K562 (cell line): ENCODE results near the gene FAM83B. TPM values are rescaled to one million over a fixed set of nuclear protein-coding genes. Genes with fewer than 3 reads are reported as not detected.

Source experiments
- GTF2F1 ChIP-seq: IDR thresholded peaks from 2 replicates; pipeline ENCODE4 v1.6.1; 2011; ENCODE audit warnings: low read depth, low read length, improper control_type of control experiment
- HNRNPK ChIP-seq: fragments of 200-400 bp; formaldehyde crosslinking; IDR thresholded peaks from one replicate; pipeline ENCODE4 v1.6.1; 2018; ENCODE audit warnings: mild to moderate bottlenecking, low read depth, low read length; ENCODE audit not compliant: poor library complexity, severe bottlenecking
- KHSRP ChIP-seq: fragments of 450-650 bp; IDR thresholded peaks from 2 replicates; pipeline ENCODE4 v1.6.1; 2017
- SUPT5H ChIP-seq: fragments of 450-650 bp; IDR thresholded peaks from 2 replicates; pipeline ENCODE4 v1.6.1; 2016
- TBP ChIP-seq: optimal IDR thresholded peaks from 2 replicates; pipeline ENCODE3; 2011; ENCODE audit warnings: low read depth, low read length, improper control_type of control experiment
- ZNF583 ChIP-seq: fragments of 250-450 bp; sonication (Bioruptor Pico); IDR thresholded peaks from 2 replicates; pipeline ENCODE4 v1.4.0; 2020
- polyA plus RNA-seq, 8 experiments: library from polyadenylated mRNA; depleted of rRNA in 4 of 8; stranded (reverse) in 5 of 8; unstranded in 3 of 8; fragments of >200 nt; fragmentation: Nextera tagmentation in 2 of 8; fragmentation: Illumina TruSeq in 1 of 8; extraction: Ambion mirVana in 2 of 8; extraction: Trizol in 1 of 8; gene quantifications; 2 replicates each; pipeline versions ENCODE4 v1.2.1 to v1.2.3, GENCODE V29; 2011 to 2014; ENCODE audit warnings: inconsistent platforms in 1 of 8, missing spikeins in 1 of 8
- total RNA-seq, 7 experiments: library from RNA; depleted of rRNA in 6 of 7; stranded (reverse); fragments of >200 nt in 6 of 7; fragmentation: Illumina TruSeq in 2 of 7; extraction: Trizol in 2 of 7; gene quantifications; 2 replicates each; pipeline versions ENCODE4 v1.2.1 to v1.2.3, GENCODE V29; 2011 to 2021; ENCODE audit warnings: low replicate concordance in 1 of 7
- TF ChIP-seq, protein P1 (sequence below), 2 experiments: fragments of 450-650 bp; formaldehyde crosslinking in 1 of 2; IDR thresholded peaks; 2 replicates each; pipeline versions ENCODE4 v1.4.0 to v1.6.1; 2014 to 2020; ENCODE audit warnings: mild to moderate bottlenecking in 2 of 2, borderline replicate concordance in 1 of 2, low read depth in 1 of 2
- TF ChIP-seq, protein P2 (sequence below): fragments of 450-650 bp; IDR thresholded peaks from 2 replicates; pipeline ENCODE4 v1.6.1; 2016; ENCODE audit warnings: missing biosample characterization, missing genetic modification characterization

FAM83B gene
- total and polyA plus RNA-seq, 9 of the 15 experiments (the other 6 are each of a cell fraction or from before 2014, with no cell fraction given): not detected

DNA sequence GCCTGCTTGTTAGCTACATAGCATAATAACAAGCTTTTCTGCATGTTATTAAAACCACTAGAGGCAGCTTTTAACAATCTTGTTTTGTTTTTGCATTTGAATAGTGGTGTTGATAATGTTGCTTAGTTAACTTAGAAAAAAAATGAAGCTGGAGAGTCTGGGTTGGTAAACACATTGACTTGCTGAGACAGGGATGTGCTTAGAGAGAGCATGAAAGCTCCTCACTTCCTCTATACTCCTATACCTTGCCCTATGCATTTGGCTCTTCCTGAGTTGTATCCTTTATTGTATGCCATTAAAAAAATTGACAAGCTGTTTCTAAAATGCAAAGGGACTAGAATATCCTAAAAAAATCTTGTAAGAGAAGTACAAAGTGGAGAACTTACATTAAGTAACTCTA, 13.6 kb downstream of the FAM83B start (continued):
- TF ChIP-seq, protein P1, sequence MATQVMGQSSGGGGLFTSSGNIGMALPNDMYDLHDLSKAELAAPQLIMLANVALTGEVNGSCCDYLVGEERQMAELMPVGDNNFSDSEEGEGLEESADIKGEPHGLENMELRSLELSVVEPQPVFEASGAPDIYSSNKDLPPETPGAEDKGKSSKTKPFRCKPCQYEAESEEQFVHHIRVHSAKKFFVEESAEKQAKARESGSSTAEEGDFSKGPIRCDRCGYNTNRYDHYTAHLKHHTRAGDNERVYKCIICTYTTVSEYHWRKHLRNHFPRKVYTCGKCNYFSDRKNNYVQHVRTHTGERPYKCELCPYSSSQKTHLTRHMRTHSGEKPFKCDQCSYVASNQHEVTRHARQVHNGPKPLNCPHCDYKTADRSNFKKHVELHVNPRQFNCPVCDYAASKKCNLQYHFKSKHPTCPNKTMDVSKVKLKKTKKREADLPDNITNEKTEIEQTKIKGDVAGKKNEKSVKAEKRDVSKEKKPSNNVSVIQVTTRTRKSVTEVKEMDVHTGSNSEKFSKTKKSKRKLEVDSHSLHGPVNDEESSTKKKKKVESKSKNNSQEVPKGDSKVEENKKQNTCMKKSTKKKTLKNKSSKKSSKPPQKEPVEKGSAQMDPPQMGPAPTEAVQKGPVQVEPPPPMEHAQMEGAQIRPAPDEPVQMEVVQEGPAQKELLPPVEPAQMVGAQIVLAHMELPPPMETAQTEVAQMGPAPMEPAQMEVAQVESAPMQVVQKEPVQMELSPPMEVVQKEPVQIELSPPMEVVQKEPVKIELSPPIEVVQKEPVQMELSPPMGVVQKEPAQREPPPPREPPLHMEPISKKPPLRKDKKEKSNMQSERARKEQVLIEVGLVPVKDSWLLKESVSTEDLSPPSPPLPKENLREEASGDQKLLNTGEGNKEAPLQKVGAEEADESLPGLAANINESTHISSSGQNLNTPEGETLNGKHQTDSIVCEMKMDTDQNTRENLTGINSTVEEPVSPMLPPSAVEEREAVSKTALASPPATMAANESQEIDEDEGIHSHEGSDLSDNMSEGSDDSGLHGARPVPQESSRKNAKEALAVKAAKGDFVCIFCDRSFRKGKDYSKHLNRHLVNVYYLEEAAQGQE (IDR thresholded peaks at IDR 0.05; ENCODE audit: borderline replicate concordance): no peak
- TF ChIP-seq, protein P1 (CRISPR knock-in tag; IDR thresholded peaks at IDR 0.05; ENCODE audit: low read depth): no peak
- TF ChIP-seq GTF2F1 (no peak), TBP (no peak), SUPT5H (no peak), KHSRP (no peak), HNRNPK (no peak), ZNF583 (no peak)
- TF ChIP-seq, protein P2, sequence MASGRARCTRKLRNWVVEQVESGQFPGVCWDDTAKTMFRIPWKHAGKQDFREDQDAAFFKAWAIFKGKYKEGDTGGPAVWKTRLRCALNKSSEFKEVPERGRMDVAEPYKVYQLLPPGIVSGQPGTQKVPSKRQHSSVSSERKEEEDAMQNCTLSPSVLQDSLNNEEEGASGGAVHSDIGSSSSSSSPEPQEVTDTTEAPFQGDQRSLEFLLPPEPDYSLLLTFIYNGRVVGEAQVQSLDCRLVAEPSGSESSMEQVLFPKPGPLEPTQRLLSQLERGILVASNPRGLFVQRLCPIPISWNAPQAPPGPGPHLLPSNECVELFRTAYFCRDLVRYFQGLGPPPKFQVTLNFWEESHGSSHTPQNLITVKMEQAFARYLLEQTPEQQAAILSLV (tag): no peak
- TF ChIP-seq, all 486 proteins: peak for 0
